ENCODE measurements around the gene TSHZ3.

- no peak for TF ChIP-seq POLR2A (IDR thresholded peaks at IDR 0.05)
- no peak for TF ChIP-seq CTCF (IDR thresholded peaks at IDR 0.05)
- TF ChIP-seq POLR2AphosphoS5 (IDR thresholded peaks at IDR 0.05): no peak
Measured at GRCh38 chr19:31266196-31266595, 83.0 kb downstream of the TSHZ3 start.

Measured in sigmoid colon (tissue), 4 donors.